Fibroblast of the aortic adventitia (primary cell): ENCODE measurements around the gene JAZF1. TPM values are rescaled to one million over a fixed set of nuclear protein-coding genes. Genes with fewer than 3 reads are reported as not detected.
A peak's percentile ranks its signal among the peaks of the same experiment; 100 is the strongest.

Experiments
- DNase-seq: peaks from one replicate; pipeline ENCODE4 v3.0.0-alpha.2; 2010; ENCODE audit warnings: low read depth
- H3K4me3 ChIP-seq: 2 replicates; pipeline ENCODE4 v1.5.1; 2011; ENCODE audit warnings: low read depth, mild to moderate bottlenecking, control low read depth, low read length, moderate library complexity
- total RNA-seq: library from RNA; depleted of rRNA; stranded (reverse); fragments of >200 nt; gene quantifications from 2 replicates; pipeline ENCODE4 v1.2.3, GENCODE V29; 2012; ENCODE audit warnings: low replicate concordance
- TF ChIP-seq, protein P1 (sequence below): IDR thresholded peaks from 2 replicates; pipeline ENCODE4 v1.5.1; 2011; ENCODE audit warnings: mild to moderate bottlenecking, low read length, control low read depth, inconsistent platforms; ENCODE audit not compliant: insufficient read depth

Gene JAZF1
- total RNA-seq, 1 donor = 8.3 TPM

DNA sequence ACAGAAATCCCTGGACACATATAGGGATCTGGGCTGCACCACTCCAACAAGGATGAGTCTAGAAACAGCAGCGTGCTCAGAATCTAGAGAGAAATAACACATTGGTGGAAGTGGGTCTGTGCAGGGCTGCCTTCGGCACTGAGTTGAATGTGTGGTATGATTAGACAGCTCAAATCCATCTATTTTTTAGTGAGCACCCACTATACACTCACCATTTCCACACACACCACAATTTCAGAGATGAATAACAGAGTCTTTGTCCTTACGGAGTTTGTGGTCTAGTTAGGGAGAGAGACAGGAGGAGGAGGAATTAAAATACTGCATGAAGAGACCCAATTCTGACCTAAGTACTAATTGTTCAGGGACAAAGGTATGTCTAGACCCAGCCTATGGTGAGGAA lies 44.2 kb downstream of the JAZF1 start:
- TF ChIP-seq, protein P1, sequence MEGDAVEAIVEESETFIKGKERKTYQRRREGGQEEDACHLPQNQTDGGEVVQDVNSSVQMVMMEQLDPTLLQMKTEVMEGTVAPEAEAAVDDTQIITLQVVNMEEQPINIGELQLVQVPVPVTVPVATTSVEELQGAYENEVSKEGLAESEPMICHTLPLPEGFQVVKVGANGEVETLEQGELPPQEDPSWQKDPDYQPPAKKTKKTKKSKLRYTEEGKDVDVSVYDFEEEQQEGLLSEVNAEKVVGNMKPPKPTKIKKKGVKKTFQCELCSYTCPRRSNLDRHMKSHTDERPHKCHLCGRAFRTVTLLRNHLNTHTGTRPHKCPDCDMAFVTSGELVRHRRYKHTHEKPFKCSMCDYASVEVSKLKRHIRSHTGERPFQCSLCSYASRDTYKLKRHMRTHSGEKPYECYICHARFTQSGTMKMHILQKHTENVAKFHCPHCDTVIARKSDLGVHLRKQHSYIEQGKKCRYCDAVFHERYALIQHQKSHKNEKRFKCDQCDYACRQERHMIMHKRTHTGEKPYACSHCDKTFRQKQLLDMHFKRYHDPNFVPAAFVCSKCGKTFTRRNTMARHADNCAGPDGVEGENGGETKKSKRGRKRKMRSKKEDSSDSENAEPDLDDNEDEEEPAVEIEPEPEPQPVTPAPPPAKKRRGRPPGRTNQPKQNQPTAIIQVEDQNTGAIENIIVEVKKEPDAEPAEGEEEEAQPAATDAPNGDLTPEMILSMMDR = no peak

DNA sequence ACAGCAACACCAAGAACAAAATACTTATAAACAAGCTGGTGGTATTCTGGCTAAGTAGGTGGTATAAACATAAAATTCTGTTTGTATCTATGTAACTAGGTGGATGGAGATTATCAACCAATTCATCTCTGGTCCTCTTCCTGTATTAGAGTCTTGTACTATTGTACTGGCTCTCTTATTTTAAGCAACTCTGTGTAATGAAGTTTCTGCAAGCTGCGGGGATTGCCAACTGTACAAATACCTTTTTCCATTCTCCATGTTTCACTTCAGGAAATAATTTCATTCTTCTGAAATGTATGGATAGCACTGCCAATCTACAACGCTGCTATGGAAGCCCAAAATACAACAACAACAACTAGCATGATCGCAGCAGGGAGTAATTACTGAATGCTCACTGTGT lies 44.8 kb downstream of the JAZF1 start:
- H3K4me3 ChIP-seq = no peak overlapping the region
- no peak for DNase-seq

More for the DNA sequence above, 44.2 kb downstream of the JAZF1 start:
- no peak overlapping the region for H3K4me3 ChIP-seq
- no peak for DNase-seq

DNA sequence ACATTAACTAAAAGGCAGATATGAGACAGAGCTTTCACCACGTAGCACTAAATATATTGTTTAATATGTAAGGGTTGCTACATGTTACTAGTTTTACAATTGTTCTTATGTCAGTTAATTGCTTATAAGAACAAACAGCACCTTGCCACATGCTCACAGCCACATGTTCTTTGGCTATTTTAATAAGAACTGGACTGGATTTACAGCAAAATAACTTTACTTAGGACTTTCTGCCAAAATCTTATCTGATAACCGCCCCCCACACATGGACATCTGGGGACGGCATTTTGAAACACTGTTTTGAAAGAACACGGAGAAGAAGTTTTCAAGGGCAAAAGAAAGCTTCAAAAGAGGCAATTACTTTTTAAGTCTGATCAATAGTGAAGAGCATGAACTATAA lies 45.3 kb downstream of the JAZF1 start:
- H3K4me3 ChIP-seq = no peak overlapping the region
- peak; percentile 59 for DNase-seq
- TF ChIP-seq, protein P1 = no peak

More for the DNA sequence above, 44.8 kb downstream of the JAZF1 start:
- TF ChIP-seq, protein P1 = no peak

DNA sequence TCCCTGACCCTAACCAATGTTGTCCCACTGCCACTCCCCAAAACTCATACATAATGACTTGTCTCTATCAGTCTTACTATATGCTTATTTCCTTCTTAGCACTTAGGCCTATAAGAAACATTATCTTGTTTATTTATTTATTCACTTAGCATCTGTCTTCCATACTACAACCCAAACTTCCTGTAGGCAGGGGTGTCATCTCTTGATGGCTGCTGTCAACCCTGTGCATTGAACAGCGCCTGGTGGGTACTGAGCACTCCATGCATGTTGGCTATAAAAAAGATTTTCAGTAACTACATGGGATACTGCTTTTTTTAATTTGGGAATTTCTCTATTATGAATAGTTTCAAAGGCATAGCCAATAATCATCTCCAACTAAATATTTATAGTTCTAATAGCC lies 46.7 kb downstream of the JAZF1 start:
- TF ChIP-seq, protein P1 = no peak
- no peak for DNase-seq
- H3K4me3 ChIP-seq = no peak overlapping the region

DNA sequence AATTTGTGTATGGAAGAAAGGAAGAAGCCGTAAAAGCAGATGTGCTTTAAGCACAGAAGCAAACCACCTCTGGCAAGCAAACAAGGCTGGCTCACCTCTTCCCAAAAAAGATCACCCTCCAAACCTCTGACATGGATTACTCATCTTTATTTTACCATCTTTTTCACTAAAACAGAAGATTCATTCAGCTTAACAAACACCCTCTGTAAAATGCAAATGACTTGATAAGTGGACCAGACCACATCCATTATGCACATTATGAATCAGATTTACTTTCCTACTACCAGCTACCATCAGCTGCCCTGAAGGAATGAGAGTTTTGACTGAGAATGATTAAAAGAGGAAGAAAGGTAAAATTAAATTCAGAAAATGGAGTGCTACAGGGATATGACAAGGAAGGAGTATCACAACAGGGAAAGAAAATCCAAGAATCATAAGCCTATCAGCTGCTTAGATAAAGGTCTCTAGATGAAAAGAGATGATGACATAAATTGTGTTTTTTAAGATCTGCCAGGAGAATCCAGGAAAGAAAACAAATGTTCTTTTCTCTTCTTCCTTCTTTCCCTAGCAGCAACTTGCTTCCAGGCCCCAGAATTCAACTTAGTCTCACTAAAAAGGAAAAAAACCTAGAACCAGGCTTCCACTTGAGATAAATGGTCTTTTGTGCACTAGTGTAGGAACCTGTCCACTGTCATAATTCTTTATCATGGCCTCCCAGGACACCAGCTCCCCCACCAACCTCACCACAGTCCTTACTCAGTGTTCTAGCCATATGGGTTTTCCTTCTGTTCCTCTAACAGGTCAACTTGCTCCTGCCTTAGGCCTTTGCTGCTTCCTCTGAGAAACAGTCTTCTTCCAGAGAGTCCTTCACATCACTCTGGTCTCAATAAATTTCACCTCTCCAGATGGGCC lies 47.4 kb downstream of the JAZF1 start:
- DNase-seq = no peak
- H3K4me3 ChIP-seq = no peak overlapping the region
- TF ChIP-seq, protein P1 = no peak

DNA sequence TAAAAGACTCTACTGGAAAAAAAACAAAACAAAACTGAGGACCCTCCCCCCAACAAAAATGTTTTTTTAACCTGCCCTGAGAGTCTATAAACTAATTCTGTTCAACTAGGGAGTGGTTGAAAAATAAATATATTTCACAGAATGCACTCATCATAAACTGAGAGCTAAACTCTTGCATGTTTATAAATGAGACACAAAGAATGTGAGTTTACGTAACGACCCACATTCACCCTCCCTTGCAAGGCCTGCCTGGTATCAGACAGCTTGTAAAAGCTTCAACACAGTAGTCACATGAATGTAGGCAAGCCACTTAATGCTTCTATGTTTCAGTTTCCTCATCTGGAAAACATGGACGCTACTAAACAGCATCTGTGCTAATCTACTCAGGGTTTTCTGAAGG lies 50.3 kb downstream of the JAZF1 start:
- TF ChIP-seq, protein P1 = no peak
- DNase-seq = peak; percentile 47

More for the DNA sequence above, 50.3 kb downstream of the JAZF1 start:
- H3K4me3 ChIP-seq = no peak overlapping the region
